ENCODE measurements around the gene SBF2. TPM values are rescaled to one million over a fixed set of nuclear protein-coding genes. Genes with fewer than 3 reads are reported as not detected.

The SBF2 gene
- total RNA-seq, 4 donors from 2014 or later, result 75.0 to 104 (median 86.9) TPM

DNA sequence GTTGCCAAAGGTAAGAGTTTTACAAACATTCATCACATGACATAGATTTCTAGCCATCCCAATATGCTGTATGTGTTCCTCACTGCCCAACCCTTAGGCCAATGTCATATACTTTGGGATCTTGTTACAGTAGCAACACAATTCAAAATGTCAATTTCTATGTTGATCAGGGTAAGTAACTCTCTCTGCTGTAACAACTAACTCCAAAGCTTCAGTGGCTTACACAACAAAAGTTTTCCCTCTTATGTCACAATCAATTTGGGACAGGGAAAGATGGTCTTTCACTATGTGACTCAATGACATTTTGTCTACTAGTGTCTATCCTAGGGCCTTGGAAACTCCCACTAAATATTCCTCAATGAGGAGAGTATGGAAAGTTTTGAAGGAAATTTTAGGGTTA lies 144.5 kb downstream of the SBF2 start:
- Histone ChIP-seq H3K9me3 (no peaks in the 10 kb centered on the region), H3K27me3 (no peaks in the 10 kb centered on the region), H3K4me3 (no peak overlapping the region), H3K36me3 (no peaks in the 10 kb centered on the region), H3K27ac (no peak overlapping the region), H3K4me1 (no peaks in the 10 kb centered on the region)
- DNase-seq (ENCODE audit: low spot score in 2 of 2), result no peak
- no peak for TF ChIP-seq EP300 (IDR thresholded peaks at IDR 0.05)
- TF ChIP-seq POLR2A (IDR thresholded peaks at IDR 0.05), result no peak
- TF ChIP-seq, protein P1, sequence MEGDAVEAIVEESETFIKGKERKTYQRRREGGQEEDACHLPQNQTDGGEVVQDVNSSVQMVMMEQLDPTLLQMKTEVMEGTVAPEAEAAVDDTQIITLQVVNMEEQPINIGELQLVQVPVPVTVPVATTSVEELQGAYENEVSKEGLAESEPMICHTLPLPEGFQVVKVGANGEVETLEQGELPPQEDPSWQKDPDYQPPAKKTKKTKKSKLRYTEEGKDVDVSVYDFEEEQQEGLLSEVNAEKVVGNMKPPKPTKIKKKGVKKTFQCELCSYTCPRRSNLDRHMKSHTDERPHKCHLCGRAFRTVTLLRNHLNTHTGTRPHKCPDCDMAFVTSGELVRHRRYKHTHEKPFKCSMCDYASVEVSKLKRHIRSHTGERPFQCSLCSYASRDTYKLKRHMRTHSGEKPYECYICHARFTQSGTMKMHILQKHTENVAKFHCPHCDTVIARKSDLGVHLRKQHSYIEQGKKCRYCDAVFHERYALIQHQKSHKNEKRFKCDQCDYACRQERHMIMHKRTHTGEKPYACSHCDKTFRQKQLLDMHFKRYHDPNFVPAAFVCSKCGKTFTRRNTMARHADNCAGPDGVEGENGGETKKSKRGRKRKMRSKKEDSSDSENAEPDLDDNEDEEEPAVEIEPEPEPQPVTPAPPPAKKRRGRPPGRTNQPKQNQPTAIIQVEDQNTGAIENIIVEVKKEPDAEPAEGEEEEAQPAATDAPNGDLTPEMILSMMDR (IDR thresholded peaks at IDR 0.05), result no peak

DNA sequence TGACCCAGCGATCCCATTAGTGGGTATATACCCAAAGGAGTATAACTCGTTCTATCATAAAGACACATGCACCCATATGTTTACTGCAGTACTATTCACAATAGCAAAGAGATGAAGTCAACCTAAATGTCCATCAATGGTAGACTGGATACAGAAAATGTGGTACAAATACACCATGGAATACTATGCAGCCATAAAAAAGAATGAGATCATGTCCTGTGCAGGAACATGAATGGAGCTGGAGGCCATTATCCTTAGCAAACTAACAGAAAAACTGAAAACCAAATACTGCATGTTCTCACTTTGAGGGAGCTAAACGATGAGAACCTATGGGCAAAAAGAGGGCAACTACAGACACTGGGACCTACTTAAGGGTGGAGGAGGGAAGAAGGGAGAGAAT lies 146.8 kb downstream of the SBF2 start:
- Histone ChIP-seq H3K4me3 (no peak overlapping the region), H3K27me3 (no peaks in the 10 kb centered on the region), H3K36me3 (no peaks in the 10 kb centered on the region), H3K27ac (no peak overlapping the region), H3K4me1 (no peaks in the 10 kb centered on the region), H3K9me3 (no peaks in the 10 kb centered on the region)
- DNase-seq (ENCODE audit: low spot score in 2 of 2), result no peak
- TF ChIP-seq POLR2A (IDR thresholded peaks at IDR 0.05) (no peak), EP300 (IDR thresholded peaks at IDR 0.05) (no peak)
- TF ChIP-seq, protein P1 (IDR thresholded peaks at IDR 0.05), result no peak
- WGBS, 2 donors, result 94% methylated on average over 3 of the region's 3 CpGs

DNA sequence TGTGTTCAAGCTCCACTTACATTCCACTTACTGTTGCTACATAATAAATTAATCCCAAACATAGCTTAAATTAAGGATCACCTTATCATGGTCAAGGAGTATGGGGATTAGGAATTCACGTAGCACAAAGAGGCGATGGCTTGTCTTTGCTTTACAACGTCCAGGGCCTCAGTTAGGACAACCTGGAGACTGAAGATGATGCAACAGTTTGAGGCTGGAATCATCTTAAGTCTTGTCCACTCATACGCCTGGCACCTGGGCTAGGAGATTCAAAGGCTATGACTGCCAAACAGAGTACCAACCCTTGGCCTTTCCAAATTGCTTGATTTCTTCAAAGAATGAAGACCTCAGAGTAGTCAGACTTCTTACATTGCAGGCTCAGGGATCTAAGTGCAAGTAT lies 149.1 kb downstream of the SBF2 start:
- peaks cover 0 to 11% (median 0%) of the 10 kb centered on the region in 4 donors for H3K4me1 ChIP-seq
- H3K27ac ChIP-seq, result no peak overlapping the region
- TF ChIP-seq POLR2A (IDR thresholded peaks at IDR 0.05) (no peak), EP300 (IDR thresholded peaks at IDR 0.05) (no peak)
- TF ChIP-seq, protein P1 (IDR thresholded peaks at IDR 0.05), result no peak
- H3K36me3 ChIP-seq, result no peaks in the 10 kb centered on the region
- no peak overlapping the region for H3K4me3 ChIP-seq
- no peaks in the 10 kb centered on the region for H3K9me3 ChIP-seq
- no peaks in the 10 kb centered on the region for H3K27me3 ChIP-seq
- 94 to 96% methylated on average over 4 of the region's 4 CpGs for WGBS, 2 donors
- DNase-seq (ENCODE audit: low spot score in 2 of 2), result no peak

DNA sequence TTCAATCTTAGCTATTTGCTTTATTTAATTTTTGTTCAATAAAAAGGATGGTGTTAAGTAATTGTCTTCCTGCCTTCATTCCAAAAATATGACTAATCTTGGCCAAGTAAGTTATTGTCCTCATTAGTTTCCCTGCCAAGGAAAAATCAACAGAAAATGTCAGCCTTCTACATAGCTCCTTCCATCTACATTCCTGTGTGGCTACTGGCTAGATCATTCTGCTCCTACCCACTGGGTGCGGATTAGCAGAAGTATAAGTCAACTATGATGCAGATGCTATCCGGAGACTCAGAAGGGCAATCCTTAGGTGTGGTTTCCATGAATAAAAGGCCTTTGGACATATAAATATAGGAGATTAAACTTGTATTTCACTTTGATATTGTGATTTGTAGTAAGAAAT lies 154.4 kb downstream of the SBF2 start:
- H3K9me3 ChIP-seq, result no peaks in the 10 kb centered on the region
- peaks cover 0 to 19% (median 2%) of the 10 kb centered on the region in 4 donors for H3K4me1 ChIP-seq
- no peak overlapping the region for H3K27ac ChIP-seq
- no peak for DNase-seq (ENCODE audit: low spot score in 2 of 2)
- no peaks in the 10 kb centered on the region for H3K36me3 ChIP-seq
- 45 to 66% methylated on average over 2 of the region's 2 CpGs for WGBS, 2 donors
- no peak overlapping the region for H3K4me3 ChIP-seq
- H3K27me3 ChIP-seq, result no peaks in the 10 kb centered on the region
- TF ChIP-seq, protein P1 (IDR thresholded peaks at IDR 0.05), result no peak
- no peak for TF ChIP-seq POLR2A (IDR thresholded peaks at IDR 0.05)
- TF ChIP-seq EP300 (IDR thresholded peaks at IDR 0.05), result no peak

DNA sequence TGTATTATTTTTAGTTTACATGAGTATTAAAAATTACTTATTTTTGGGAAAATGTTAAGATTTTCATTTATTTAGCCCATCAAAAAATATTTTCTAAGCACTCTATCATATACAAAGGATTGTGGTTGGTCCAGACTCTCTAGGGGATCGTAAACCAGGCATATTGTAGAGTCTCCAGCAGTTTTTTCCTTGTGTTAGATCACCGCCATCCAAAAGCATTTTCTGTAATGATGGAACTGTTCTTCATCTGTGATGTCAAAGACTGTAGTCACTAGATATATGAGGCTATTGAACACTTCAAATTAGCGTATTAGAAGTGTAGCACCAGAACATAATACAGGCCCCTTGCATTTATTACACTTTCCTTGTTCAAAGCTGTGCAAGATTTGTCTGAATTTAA lies 154.9 kb downstream of the SBF2 start:
- Histone ChIP-seq H3K4me1 (peaks cover 0 to 19% (median 2%) of the 10 kb centered on the region in 4 donors), H3K36me3 (no peaks in the 10 kb centered on the region), H3K4me3 (no peak overlapping the region), H3K9me3 (no peaks in the 10 kb centered on the region), H3K27ac (no peak overlapping the region), H3K27me3 (no peaks in the 10 kb centered on the region)
- TF ChIP-seq, protein P1 (IDR thresholded peaks at IDR 0.05), result no peak
- TF ChIP-seq POLR2A (IDR thresholded peaks at IDR 0.05) (no peak), EP300 (IDR thresholded peaks at IDR 0.05) (no peak)
- no peak for DNase-seq (ENCODE audit: low spot score in 2 of 2)
- 92 to 100% methylated on average over 3 of the region's 3 CpGs for WGBS, 2 donors

All from tibial nerve (tissue), 4 donors.